Calu3 (cell line): Measurements from ENCODE around the gene SLC12A1. TPM values are rescaled to one million over a fixed set of nuclear protein-coding genes. Genes with fewer than 3 reads are reported as not detected.

Experiments used
- BruUV-seq: library from RNA; stranded (reverse); fragments of 400-500 nt; replicated peaks from 2 replicates; lab custom pipeline; 2021; lab: Mats Ljungman, UMichigan
- CTCF ChIA-PET: fragments of 300-600 bp; sonication (Branson Sonifier 250); formaldehyde crosslinking; loops from one replicate; lab custom pipeline; 2022; ENCODE audit warnings: antibody characterized with exemption; lab: Charles Lee
- DNase-seq: peaks from one replicate; pipeline ENCODE4 v3.0.0; 2022
- H3K27ac Mint-ChIP-seq: one replicate; pipeline ENCODE4 v1.8.0; 2022; ENCODE audit warnings: mixed read lengths; ENCODE audit not compliant: unreplicated experiment
- H3K27me3 Mint-ChIP-seq: one replicate; pipeline ENCODE4 v1.8.0; 2022; ENCODE audit warnings: mixed read lengths; ENCODE audit not compliant: unreplicated experiment
- H3K36me3 Mint-ChIP-seq: one replicate; pipeline ENCODE4 v1.8.0; 2022; ENCODE audit warnings: mild to moderate bottlenecking, moderate library complexity, mixed read lengths; ENCODE audit not compliant: insufficient read depth, unreplicated experiment
- H3K4me1 Mint-ChIP-seq: one replicate; pipeline ENCODE4 v1.8.0; 2022; ENCODE audit warnings: mild to moderate bottlenecking, low read depth, mixed read lengths; ENCODE audit not compliant: unreplicated experiment
- H3K4me3 Mint-ChIP-seq: one replicate; pipeline ENCODE4 v1.8.0; 2022; ENCODE audit warnings: mild to moderate bottlenecking, low read depth, moderate library complexity, mixed read lengths; ENCODE audit not compliant: unreplicated experiment
- H3K9me3 Mint-ChIP-seq: one replicate; pipeline ENCODE4 v1.8.0; 2022; ENCODE audit warnings: low read depth, mixed read lengths; ENCODE audit not compliant: unreplicated experiment
- intact Hi-C: fragments of 100-400 bp; cut with micrococcal nuclease; formaldehyde crosslinking; loops from one replicate; pipeline ENCODE4 v1.10.0; 2022; ENCODE audit not compliant: unreplicated experiment
- total RNA-seq: library from RNA; stranded (reverse); gene quantifications from 2 replicates; pipeline ENCODE4 v1.2.3, GENCODE V29; 2022
- TF ChIP-seq, protein P1 (sequence below): fragments of 200-600 bp; IDR thresholded peaks from one replicate; pipeline ENCODE4 v1.8.0; 2022; ENCODE audit warnings: antibody characterized with exemption; ENCODE audit not compliant: unreplicated experiment

SLC12A1 gene
- total RNA-seq, 1 experiment from 2014 or later: not detected

DNA sequence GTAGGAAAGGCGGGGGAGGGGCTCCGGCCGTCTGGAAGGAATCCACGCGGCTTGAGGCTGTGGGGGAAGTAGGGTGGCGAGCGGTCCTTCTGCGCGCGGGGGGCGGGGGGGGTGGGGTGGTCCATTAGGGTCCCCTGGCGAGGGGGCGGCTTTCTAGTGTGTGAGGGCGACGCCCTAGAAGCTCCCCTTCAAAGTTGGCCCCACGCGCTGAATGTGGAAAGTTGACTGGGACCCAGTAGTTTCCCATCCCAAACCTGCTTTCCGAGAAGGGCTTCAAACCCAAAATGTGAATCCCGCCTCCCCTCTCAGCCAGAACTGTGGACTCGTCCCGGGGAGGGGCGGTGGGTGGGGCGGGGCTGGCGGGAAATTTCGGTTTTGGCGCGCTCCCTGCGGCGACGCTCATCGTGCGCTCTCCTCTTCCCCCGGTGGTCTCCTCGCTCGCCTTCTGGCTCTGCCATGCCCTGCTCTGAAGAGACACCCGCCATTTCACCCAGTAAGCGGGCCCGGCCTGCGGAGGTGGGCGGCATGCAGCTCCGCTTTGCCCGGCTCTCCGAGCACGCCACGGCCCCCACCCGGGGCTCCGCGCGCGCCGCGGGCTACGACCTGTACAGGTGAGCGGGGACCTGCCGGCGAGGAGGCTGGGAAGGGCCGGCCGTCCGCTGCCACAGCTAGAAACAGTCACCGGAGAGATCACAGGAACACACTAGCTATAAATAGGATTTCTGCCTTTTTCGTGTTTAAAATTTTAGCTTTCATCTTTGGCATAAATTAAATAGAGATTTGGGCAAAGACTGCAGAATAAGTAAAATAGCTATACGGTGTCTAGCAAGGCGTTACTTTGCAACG lies 125.9 kb downstream of the SLC12A1 start:
- intact Hi-C loops: no loop called here
- Mint-ChIP-seq H3K4me1 (peaks cover 13% of the 10 kb centered on the region), H3K4me3 (peak overlapping the region; percentile 92), H3K27ac (peak overlapping the region; percentile 72), H3K36me3 (peaks cover 31% of the 10 kb centered on the region), H3K9me3 (no peaks in the 10 kb centered on the region), H3K27me3 (no peaks in the 10 kb centered on the region)
- DNase-seq: peak; percentile 63
- TF ChIP-seq, protein P1, sequence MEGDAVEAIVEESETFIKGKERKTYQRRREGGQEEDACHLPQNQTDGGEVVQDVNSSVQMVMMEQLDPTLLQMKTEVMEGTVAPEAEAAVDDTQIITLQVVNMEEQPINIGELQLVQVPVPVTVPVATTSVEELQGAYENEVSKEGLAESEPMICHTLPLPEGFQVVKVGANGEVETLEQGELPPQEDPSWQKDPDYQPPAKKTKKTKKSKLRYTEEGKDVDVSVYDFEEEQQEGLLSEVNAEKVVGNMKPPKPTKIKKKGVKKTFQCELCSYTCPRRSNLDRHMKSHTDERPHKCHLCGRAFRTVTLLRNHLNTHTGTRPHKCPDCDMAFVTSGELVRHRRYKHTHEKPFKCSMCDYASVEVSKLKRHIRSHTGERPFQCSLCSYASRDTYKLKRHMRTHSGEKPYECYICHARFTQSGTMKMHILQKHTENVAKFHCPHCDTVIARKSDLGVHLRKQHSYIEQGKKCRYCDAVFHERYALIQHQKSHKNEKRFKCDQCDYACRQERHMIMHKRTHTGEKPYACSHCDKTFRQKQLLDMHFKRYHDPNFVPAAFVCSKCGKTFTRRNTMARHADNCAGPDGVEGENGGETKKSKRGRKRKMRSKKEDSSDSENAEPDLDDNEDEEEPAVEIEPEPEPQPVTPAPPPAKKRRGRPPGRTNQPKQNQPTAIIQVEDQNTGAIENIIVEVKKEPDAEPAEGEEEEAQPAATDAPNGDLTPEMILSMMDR: no peak
- no TSS peak for BruUV-seq
- CTCF ChIA-PET: interaction anchor here (0.6 to 0.7 kb wide), 2 partner anchors 21 to 1292 kb away, joined by 4 read pairs; no protein-coding TSS in a partner anchor

DNA sequence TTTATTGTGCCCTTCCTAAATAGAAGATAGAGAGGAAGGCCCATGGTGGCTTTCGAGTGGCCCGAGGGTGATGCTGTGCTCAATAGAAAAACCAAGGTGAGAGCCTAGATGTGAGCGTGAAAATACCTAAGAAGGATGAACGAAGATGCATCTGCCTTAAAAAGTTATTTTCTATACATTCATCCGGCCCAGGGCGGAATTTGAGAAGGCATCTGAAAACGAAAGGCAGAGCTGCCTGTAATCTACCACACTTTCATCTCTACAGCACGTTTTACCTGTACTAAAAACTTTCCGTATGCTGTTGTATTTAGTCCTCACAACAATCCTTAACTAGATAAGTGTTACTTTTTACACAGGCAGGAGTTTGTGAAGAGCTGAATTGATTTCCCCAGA lies 126.5 kb downstream of the SLC12A1 start:
- Mint-ChIP-seq H3K4me3 (peak overlapping the region; percentile 92), H3K27me3 (no peaks in the 10 kb centered on the region), H3K4me1 (peaks cover 13% of the 10 kb centered on the region), H3K27ac (peak overlapping the region; percentile 72), H3K9me3 (no peaks in the 10 kb centered on the region), H3K36me3 (peaks cover 31% of the 10 kb centered on the region)
- CTCF ChIA-PET: no interaction called here
- TF ChIP-seq, protein P1: no peak
- BruUV-seq: TSS peak; percentile 61
- intact Hi-C loops: no loop called here
- no peak for DNase-seq

DNA sequence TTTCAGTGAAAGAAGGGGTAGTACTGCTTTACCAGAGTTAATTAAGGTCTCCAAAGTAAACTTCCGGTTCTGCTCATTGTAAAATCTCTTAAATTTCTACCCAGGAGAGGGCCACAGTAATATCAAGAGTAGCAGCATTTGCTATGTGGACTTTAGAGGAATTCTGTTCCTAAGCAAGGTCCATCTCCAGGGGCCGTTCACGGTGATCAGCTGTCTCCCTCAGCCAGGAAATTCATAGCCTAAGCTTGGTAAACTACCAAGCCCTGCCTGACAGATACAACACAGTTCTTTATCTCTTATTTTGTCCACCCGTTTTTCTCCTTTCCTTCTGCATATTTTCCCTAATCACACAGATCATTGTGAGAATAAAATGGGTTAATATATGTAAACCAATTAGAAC lies 127.4 kb downstream of the SLC12A1 start:
- intact Hi-C loops: no loop called here
- Mint-ChIP-seq H3K27me3 (no peaks in the 10 kb centered on the region), H3K9me3 (no peaks in the 10 kb centered on the region), H3K36me3 (peaks cover 36% of the 10 kb centered on the region), H3K4me1 (peaks cover 13% of the 10 kb centered on the region), H3K4me3 (peak overlapping the region; percentile 92), H3K27ac (no peak overlapping the region)
- BruUV-seq: no TSS peak
- TF ChIP-seq, protein P1: no peak
- CTCF ChIA-PET: no interaction called here
- DNase-seq: no peak

DNA sequence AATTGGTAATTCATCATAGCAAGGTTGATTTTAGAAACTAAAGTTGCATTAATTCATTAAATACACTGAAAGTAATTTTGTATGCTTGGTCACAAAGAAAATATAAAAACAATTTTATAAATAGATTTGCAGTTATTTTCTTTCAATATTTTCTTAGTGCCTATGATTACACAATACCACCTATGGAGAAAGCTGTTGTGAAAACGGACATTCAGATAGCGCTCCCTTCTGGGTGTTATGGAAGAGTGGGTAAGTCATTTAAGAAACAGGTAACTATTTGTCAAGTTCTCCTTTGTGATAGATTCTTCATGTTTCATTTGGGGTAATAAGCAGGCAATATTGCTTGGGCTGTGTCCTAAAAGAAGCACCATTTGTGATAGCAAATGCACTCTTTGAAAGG lies 128.2 kb downstream of the SLC12A1 start:
- CTCF ChIA-PET: no interaction called here
- no peak overlapping the region for H3K27ac Mint-ChIP-seq
- DNase-seq: no peak
- no peak overlapping the region for H3K4me3 Mint-ChIP-seq
- no peaks in the 10 kb centered on the region for H3K27me3 Mint-ChIP-seq
- intact Hi-C loops: no loop called here
- BruUV-seq: no TSS peak
- peaks cover 13% of the 10 kb centered on the region for H3K4me1 Mint-ChIP-seq
- H3K36me3 Mint-ChIP-seq: peaks cover 36% of the 10 kb centered on the region
- no peaks in the 10 kb centered on the region for H3K9me3 Mint-ChIP-seq
- TF ChIP-seq, protein P1: no peak
